Activated B cell treated with CpG ODN at 0.5 μM for 24 hours (primary cell): ENCODE results near the gene CCL5. TPM values are rescaled to one million over a fixed set of nuclear protein-coding genes. Genes with fewer than 3 reads are reported as not detected.

Experiments
- ATAC-seq: fragments of 200-7000 bp; cut with Tn5 transposase; one replicate; pipeline ENCODE4 v1.10.0; 2021; ENCODE audit warnings: low read depth, mild to moderate bottlenecking, moderate library complexity
- CTCF ChIA-PET: fragments of 350-600 bp; sonication (Branson Sonifier 250); formaldehyde crosslinking; loops from one replicate; lab custom pipeline; 2021; ENCODE audit warnings: antibody characterized with exemption; lab: Charles Lee
- POLR2A ChIA-PET: fragments of 350-600 bp; sonication (Branson Sonifier 250); formaldehyde crosslinking; loops from one replicate; lab custom pipeline; 2021; ENCODE audit warnings: antibody characterized with exemption; lab: Charles Lee
- DNase-seq: peaks from one replicate; pipeline ENCODE4 v3.0.0; 2022
- H3K27ac Mint-ChIP-seq: one replicate; pipeline ENCODE4 v1.8.0; 2020; ENCODE audit warnings: mixed read lengths
- H3K27me3 Mint-ChIP-seq: one replicate; pipeline ENCODE4 v1.8.0; 2021; ENCODE audit warnings: mixed read lengths
- H3K36me3 Mint-ChIP-seq: one replicate; pipeline ENCODE4 v1.8.0; 2021; ENCODE audit warnings: low read depth, mixed read lengths
- H3K4me1 Mint-ChIP-seq: one replicate; pipeline ENCODE4 v1.8.0; 2021; ENCODE audit warnings: mixed read lengths
- H3K4me3 Mint-ChIP-seq: one replicate; pipeline ENCODE4 v1.8.0; 2020; ENCODE audit warnings: mild to moderate bottlenecking, mixed read lengths
- H3K9me3 Mint-ChIP-seq: one replicate; pipeline ENCODE4 v1.8.0; 2020; ENCODE audit warnings: mixed read lengths
- CTCF ChIP-seq: fragments of 200-600 bp; IDR thresholded peaks from one replicate; pipeline ENCODE4 v1.8.0; 2022; ENCODE audit warnings: antibody characterized with exemption, mild to moderate bottlenecking
- intact Hi-C: fragments of 100-400 bp; cut with micrococcal nuclease; formaldehyde crosslinking; loops from one replicate; pipeline ENCODE4 v1.15.1; 2024
- total RNA-seq: library from RNA; stranded (reverse); gene quantifications from 2 replicates; pipeline ENCODE4 v1.2.3, GENCODE V29; 2022

Gene CCL5
- total RNA-seq, 1 donor from 2014 or later = 3.3 TPM

DNA sequence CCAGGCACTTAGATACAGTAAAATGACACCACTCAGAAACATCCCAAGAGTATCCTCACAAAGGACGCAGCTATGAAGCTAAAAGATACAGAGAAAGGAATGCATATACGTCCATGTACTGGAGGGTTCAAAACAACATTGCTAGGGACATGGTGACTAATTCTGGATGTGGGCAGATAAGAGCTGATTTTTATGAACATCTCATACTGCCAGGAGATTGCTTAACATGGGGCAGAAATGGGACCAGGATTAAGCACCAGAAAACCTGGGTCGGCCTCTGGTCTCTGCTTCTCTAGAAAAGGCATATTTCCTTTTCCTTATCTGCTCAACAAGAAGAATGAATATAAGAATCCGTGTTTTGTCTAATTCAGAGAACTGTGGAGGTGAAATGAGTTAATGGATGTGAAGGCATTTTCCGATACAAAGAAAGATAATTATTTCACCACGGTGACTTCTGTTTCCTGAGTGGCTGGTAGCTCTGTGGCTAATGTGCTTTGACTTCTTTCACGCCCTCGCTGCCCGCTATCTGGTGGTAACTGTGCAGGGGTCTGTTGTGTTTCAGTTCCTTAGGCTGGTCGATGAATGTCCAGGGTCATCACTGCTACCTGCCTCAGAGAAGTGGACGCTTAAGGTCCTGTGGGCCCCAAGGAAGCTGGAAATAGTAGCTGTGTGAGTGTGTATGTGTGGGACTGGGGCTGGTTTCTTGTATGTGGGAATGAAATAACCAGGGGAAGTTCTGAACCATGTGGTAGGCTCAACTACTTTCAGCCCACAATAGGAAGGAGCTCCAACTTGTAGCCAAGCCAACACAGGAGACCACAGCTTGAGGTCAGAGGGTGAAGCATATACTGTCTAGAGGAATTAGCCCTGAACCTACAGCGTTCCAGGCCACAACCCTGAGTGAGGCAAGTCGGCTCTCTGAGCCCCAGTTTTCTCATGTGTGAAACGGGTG lies 15.8 kb upstream of the CCL5 start:
- DNase-seq (no peak), ATAC-seq (no peak)
- no peak overlapping the region for H3K27ac Mint-ChIP-seq
- ChIA-PET CTCF (no interaction called here), POLR2A (no interaction called here)
- no peaks in the 10 kb centered on the region for H3K36me3 Mint-ChIP-seq
- TF ChIP-seq CTCF = no peak
- intact Hi-C loops = no loop called here
- no peak overlapping the region for H3K4me3 Mint-ChIP-seq
- H3K4me1 Mint-ChIP-seq = peaks cover 4% of the 10 kb centered on the region
- H3K9me3 Mint-ChIP-seq = no peaks in the 10 kb centered on the region
- peaks cover 3% of the 10 kb centered on the region for H3K27me3 Mint-ChIP-seq

- CTCF ChIA-PET = no interaction called here
- H3K4me1 Mint-ChIP-seq = peaks cover 5% of the 10 kb centered on the region
Measured at GRCh38 chr17:35894206-35894605, 14.0 kb upstream of the CCL5 start.

GRCh38 chr17:35893751-35894150 lies 13.6 kb upstream of the CCL5 start:
- no peak overlapping the region for H3K27ac Mint-ChIP-seq
- intact Hi-C loops = no loop called here
- POLR2A ChIA-PET = no interaction called here
- H3K4me1 Mint-ChIP-seq = peaks cover 5% of the 10 kb centered on the region
- H3K4me3 Mint-ChIP-seq = no peak overlapping the region
- H3K36me3 Mint-ChIP-seq = no peaks in the 10 kb centered on the region
- no peak for TF ChIP-seq CTCF
- ATAC-seq (no peak), DNase-seq (no peak)
- CTCF ChIA-PET = no interaction called here
- peaks cover 3% of the 10 kb centered on the region for H3K27me3 Mint-ChIP-seq
- no peaks in the 10 kb centered on the region for H3K9me3 Mint-ChIP-seq

More at GRCh38 chr17:35894206-35894605, 14.0 kb upstream of the CCL5 start:
- intact Hi-C loops = no loop called here
- DNase-seq (no peak), ATAC-seq (no peak)
- POLR2A ChIA-PET = no interaction called here
- H3K27me3 Mint-ChIP-seq = peaks cover 3% of the 10 kb centered on the region
- H3K27ac Mint-ChIP-seq = no peak overlapping the region
- H3K4me3 Mint-ChIP-seq = no peak overlapping the region
- no peaks in the 10 kb centered on the region for H3K36me3 Mint-ChIP-seq
- no peak for TF ChIP-seq CTCF
- no peaks in the 10 kb centered on the region for H3K9me3 Mint-ChIP-seq

DNA sequence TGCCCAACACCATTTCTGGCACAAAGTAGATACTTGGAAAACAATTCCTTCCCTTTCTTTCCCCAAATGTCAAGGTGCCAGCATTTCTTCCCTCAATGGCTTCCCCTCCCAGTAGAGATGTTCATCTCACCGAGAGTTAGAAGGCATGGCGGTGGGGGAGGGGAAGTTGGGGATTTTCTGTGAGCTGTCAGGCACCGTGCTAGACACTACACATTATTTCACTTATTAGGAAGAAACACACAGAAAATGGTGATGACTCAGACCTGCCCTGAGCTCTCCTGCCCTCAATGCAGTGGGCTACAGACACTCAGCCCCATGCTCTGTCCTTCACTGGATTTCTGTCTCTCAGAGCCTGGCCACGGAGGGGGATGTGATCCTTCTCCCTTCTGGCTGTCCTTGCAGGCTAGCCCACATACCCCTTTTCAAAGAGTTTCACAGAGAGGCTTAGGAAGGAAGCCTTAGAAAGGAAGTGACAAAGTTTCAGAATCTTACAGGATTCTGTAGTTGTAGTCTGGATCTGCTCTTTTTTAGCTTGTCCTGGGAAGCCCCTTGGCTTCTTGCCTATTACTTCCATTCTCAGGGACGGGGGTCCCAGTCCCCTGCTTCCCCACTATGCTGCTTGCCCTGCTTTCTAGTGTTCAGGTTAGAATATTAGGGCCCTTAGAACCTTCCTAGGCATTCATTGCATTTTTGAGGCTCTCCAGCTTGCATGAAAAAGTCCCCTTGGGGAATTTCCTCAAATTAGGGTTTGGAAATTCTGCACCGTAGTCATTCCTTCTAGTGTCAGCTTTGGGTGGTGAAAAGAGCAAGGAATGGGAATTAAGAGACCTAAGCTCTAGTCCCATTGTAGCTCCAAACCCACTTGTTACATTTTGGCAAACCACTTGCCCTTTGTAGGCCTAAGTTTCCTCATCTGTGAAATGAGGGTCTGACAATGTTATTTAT lies 12.2 kb upstream of the CCL5 start:
- TF ChIP-seq CTCF = no peak
- H3K27ac Mint-ChIP-seq = no peak overlapping the region
- intact Hi-C loops = no loop called here
- no peaks in the 10 kb centered on the region for H3K9me3 Mint-ChIP-seq
- peaks cover 5% of the 10 kb centered on the region for H3K4me1 Mint-ChIP-seq
- no peak overlapping the region for H3K4me3 Mint-ChIP-seq
- CTCF ChIA-PET = no interaction called here
- POLR2A ChIA-PET = no interaction called here
- H3K27me3 Mint-ChIP-seq = peaks cover 3% of the 10 kb centered on the region
- DNase-seq (no peak), ATAC-seq (no peak)
- no peaks in the 10 kb centered on the region for H3K36me3 Mint-ChIP-seq

GRCh38 chr17:35891269-35891668 lies 11.1 kb upstream of the CCL5 start:
- H3K9me3 Mint-ChIP-seq = no peaks in the 10 kb centered on the region
- H3K4me1 Mint-ChIP-seq = peaks cover 5% of the 10 kb centered on the region
- intact Hi-C loops = no loop called here
- TF ChIP-seq CTCF = no peak
- CTCF ChIA-PET = no interaction called here
- H3K27ac Mint-ChIP-seq = no peak overlapping the region
- ATAC-seq (no peak), DNase-seq (no peak)
- POLR2A ChIA-PET = no interaction called here
- H3K4me3 Mint-ChIP-seq = no peak overlapping the region
- peaks cover 3% of the 10 kb centered on the region for H3K27me3 Mint-ChIP-seq
- H3K36me3 Mint-ChIP-seq = no peaks in the 10 kb centered on the region
